Keratinocyte (primary cell): Measurements from ENCODE around the gene TCFL5. TPM values are rescaled to one million over a fixed set of nuclear protein-coding genes. Genes with fewer than 3 reads are reported as not detected.

Source experiments
- DNase-seq: peaks from one replicate; pipeline ENCODE4 v3.0.0-alpha.2; 2011; ENCODE audit warnings: low read depth, missing footprints, low spot score
- FAIRE-seq: peaks from 2 replicates; lab custom pipeline; 2011; peaks lifted over from hg19 to GRCh38; lab: Jason Lieb, UNC
- H2AFZ ChIP-seq: 2 replicates; pipeline ENCODE4 v1.6.0; 2012; ENCODE audit warnings: low read length, control low read depth, inconsistent platforms; ENCODE audit not compliant: control insufficient read depth
- H3K27ac ChIP-seq: 2 replicates; pipeline ENCODE4 v1.5.1; 2011; ENCODE audit warnings: low read length; ENCODE audit not compliant: control insufficient read depth, insufficient read depth
- H3K27me3 ChIP-seq: 3 replicates; pipeline ENCODE4 v1.6.0; 2011; ENCODE audit warnings: low read length; ENCODE audit not compliant: control insufficient read depth, insufficient read depth; ENCODE audit errors: extremely low read depth
- H3K36me3 ChIP-seq, 2 experiments: 2 replicates in 1 of 2; 3 replicates in 1 of 2; pipeline ENCODE4 v1.5.1; 2011; ENCODE audit warnings: low read length in 2 of 2, mild to moderate bottlenecking in 1 of 2; ENCODE audit not compliant: control insufficient read depth in 2 of 2, insufficient read depth in 2 of 2; ENCODE audit errors: extremely low read depth in 1 of 2
- H3K4me1 ChIP-seq: 3 replicates; pipeline ENCODE4 v1.5.1; 2011; ENCODE audit warnings: low read length; ENCODE audit not compliant: control insufficient read depth, insufficient read depth; ENCODE audit errors: extremely low read depth
- H3K4me2 ChIP-seq: 3 replicates; pipeline ENCODE4 v1.6.0; 2011; ENCODE audit warnings: low read depth, low read length; ENCODE audit not compliant: control insufficient read depth, insufficient read depth; ENCODE audit errors: extremely low read depth
- H3K4me3 ChIP-seq, 3 experiments: fragments of 200-600 bp in 1 of 3; sonication (generic) in 1 of 3; 2 replicates in 2 of 3; 3 replicates in 1 of 3; pipeline ENCODE4 v1.5.1; 2011 to 2016; ENCODE audit warnings: low read length in 3 of 3, mild to moderate bottlenecking in 3 of 3, control low read depth in 2 of 3, inconsistent platforms in 1 of 3, low read depth in 1 of 3, mixed read lengths in 1 of 3, mixed run types in 1 of 3, moderate library complexity in 1 of 3; ENCODE audit not compliant: control insufficient read depth in 2 of 3, insufficient read depth in 2 of 3; ENCODE audit errors: extremely low read depth in 1 of 3
- H3K79me2 ChIP-seq: 2 replicates; pipeline ENCODE4 v1.6.0; 2012; ENCODE audit warnings: low read length; ENCODE audit not compliant: control insufficient read depth, insufficient read depth
- H3K9ac ChIP-seq: 3 replicates; pipeline ENCODE4 v1.6.0; 2011; ENCODE audit warnings: low read length; ENCODE audit not compliant: control insufficient read depth, insufficient read depth; ENCODE audit errors: extremely low read depth
- H3K9me1 ChIP-seq: 3 replicates; pipeline ENCODE4 v1.6.0; 2011; ENCODE audit warnings: low read length; ENCODE audit not compliant: control insufficient read depth, insufficient read depth; ENCODE audit errors: extremely low read depth
- H3K9me3 ChIP-seq: 2 replicates; pipeline ENCODE4 v1.5.1; 2012; ENCODE audit warnings: low read depth, low read length; ENCODE audit not compliant: control insufficient read depth
- H4K20me1 ChIP-seq: 3 replicates; pipeline ENCODE4 v1.6.0; 2011; ENCODE audit warnings: low read length; ENCODE audit not compliant: control insufficient read depth, insufficient read depth; ENCODE audit errors: extremely low read depth
- EZH2 ChIP-seq: IDR thresholded peaks from one replicate; pipeline ENCODE4 v1.6.1; 2012; ENCODE audit warnings: inconsistent platforms, mild to moderate bottlenecking, low read length, moderate library complexity
- dilution Hi-C: fragments of 300-500 bp; cut with MboI; formaldehyde crosslinking; loops from one replicate; pipeline ENCODE4 v1.7.0; 2020; ENCODE audit warnings: low sequenced_read_pairs; ENCODE audit not compliant: extremely low pct_ligation_motif_present
- polyA plus RNA-seq, 5 experiments: library from polyadenylated mRNA; depleted of rRNA in 3 of 5; stranded (reverse) in 3 of 5; stranded (forward) in 1 of 5; unstranded in 1 of 5; fragments of >200 nt; gene quantifications; 1 replicate in 1 of 5; 2 replicates in 3 of 5; 3 replicates in 1 of 5; pipeline versions ENCODE4 v1.2.1 to v1.2.3, GENCODE V29; 2011 to 2012; ENCODE audit warnings: missing spikeins in 2 of 5, low read depth in 1 of 5, low replicate concordance in 1 of 5
- TF ChIP-seq, protein P1 (sequence below), 3 experiments: IDR thresholded peaks in 1 of 3; conservative IDR thresholded peaks in 1 of 3; optimal IDR thresholded peaks in 1 of 3; 2 replicates in 2 of 3; 3 replicates in 1 of 3; pipeline versions ENCODE3 to v1.5.1; 2011; ENCODE audit warnings: low read length in 3 of 3, mild to moderate bottlenecking in 3 of 3, moderate library complexity in 2 of 3, control low read depth in 1 of 3, inconsistent platforms in 1 of 3; ENCODE audit not compliant: insufficient read depth in 2 of 3; ENCODE audit errors: extremely low read depth in 1 of 3

The TCFL5 gene
- polyA plus RNA-seq, 1 donor (not counting 4 experiments of a cell fraction or from before 2014, with no cell fraction given), result 14.6 TPM

DNA sequence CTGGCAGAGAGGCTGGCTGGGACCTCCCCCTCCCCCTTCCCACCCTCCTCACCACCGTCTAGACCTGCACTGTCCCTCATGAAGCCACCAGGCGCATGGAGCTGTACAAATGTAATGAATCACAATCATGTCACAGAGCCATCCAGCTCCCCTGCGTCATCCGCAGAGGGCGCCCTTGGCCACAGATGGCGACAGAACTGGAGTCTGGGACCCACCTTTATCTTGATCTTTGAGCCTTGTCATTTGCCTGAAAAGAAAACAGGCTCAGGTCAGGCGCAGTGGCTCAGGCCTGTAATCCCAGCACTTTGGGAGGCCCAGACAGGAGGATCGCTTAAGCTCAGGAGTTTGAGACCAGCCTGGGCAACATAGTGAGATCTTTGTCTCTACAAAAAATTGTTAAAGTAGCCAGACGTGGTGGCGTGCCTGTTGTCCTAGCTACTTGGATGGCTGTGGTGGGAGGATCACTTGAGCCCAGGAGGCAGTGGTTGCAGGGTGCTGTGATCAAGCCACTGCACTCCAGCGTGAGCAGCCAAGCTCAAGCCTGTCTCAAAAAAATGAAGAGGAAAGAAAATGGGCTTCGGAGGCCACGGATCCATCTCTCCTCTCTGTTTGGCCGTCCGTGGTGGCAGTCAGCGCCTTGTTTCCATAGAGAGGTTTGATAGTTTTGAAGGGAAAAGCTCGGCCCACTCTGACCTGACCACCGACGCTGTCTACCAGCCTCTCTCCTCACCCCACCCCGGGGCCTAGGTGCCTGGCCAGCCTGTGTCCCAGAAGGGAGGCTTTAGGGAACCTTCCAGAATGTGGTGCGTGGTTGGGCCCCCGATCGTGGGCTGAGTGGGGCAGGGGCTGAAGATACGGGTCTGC lies 38.6 kb downstream of the TCFL5 start:
- H3K9me3 ChIP-seq, result no peaks in the 10 kb centered on the region
- peaks cover 14% of the 10 kb centered on the region for H3K27me3 ChIP-seq
- no peak overlapping the region for H2AFZ ChIP-seq
- H3K4me1 ChIP-seq, result peaks cover 12% of the 10 kb centered on the region
- H3K9me1 ChIP-seq, result no peaks in the 10 kb centered on the region
- dilution Hi-C loops, result no loop called here
- H4K20me1 ChIP-seq, result no peaks in the 10 kb centered on the region
- no peak for TF ChIP-seq EZH2
- TF ChIP-seq, protein P1, sequence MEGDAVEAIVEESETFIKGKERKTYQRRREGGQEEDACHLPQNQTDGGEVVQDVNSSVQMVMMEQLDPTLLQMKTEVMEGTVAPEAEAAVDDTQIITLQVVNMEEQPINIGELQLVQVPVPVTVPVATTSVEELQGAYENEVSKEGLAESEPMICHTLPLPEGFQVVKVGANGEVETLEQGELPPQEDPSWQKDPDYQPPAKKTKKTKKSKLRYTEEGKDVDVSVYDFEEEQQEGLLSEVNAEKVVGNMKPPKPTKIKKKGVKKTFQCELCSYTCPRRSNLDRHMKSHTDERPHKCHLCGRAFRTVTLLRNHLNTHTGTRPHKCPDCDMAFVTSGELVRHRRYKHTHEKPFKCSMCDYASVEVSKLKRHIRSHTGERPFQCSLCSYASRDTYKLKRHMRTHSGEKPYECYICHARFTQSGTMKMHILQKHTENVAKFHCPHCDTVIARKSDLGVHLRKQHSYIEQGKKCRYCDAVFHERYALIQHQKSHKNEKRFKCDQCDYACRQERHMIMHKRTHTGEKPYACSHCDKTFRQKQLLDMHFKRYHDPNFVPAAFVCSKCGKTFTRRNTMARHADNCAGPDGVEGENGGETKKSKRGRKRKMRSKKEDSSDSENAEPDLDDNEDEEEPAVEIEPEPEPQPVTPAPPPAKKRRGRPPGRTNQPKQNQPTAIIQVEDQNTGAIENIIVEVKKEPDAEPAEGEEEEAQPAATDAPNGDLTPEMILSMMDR (optimal IDR thresholded peaks at IDR 0.05 in 1 of 3, IDR thresholded peaks at IDR 0.05 in 1 of 3, conservative IDR thresholded peaks at IDR 0.05 in 1 of 3; ENCODE audit: extremely low read depth in 1 of 3, insufficient read depth in 2 of 3, low read length in 3 of 3), result peak; percentile 24 to 88 (median 55)
- no peak overlapping the region for H3K9ac ChIP-seq
- H3K27ac ChIP-seq, result no peak overlapping the region
- no peaks in the 10 kb centered on the region for H3K79me2 ChIP-seq
- DNase-seq (no peak), FAIRE-seq (no peak)
- H3K4me2 ChIP-seq, result no peak overlapping the region
- no peak overlapping the region for H3K4me3 ChIP-seq
- H3K36me3 ChIP-seq, result no peaks in the 10 kb centered on the region

DNA sequence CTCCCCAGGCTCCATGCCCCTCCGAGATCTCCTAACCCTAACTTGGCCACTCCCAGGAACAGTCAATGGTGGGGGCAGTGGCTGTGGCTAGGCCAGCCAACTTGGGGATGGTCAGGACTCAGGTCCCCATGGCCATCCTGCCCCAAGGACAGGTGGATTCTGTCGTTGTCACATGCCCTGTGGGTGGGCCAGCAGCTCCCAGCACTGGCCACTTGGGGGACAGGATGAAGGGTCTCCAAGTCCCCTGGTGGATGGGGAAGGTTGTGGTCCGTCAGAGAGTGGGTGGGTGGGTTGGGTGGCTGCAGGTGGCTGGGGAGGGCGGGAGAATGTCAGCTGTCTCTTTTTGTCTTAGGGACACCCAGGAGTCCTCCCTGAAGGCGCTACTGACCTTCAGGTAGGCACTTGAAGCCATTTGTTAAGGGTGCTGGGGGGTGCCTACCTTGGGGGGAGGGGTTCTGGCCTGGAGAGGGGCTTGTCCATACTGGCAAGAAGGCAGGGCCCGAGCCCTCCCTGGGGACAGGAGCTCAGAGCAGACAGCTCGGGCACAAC lies 39.3 kb downstream of the TCFL5 start:
- dilution Hi-C loops, result no loop called here
- Histone ChIP-seq H3K4me3 (no peak overlapping the region), H3K9me1 (no peaks in the 10 kb centered on the region), H3K4me1 (peaks cover 15% of the 10 kb centered on the region), H3K36me3 (no peaks in the 10 kb centered on the region), H3K9ac (no peak overlapping the region), H4K20me1 (no peaks in the 10 kb centered on the region), H3K27ac (no peak overlapping the region), H3K9me3 (no peaks in the 10 kb centered on the region), H3K79me2 (no peaks in the 10 kb centered on the region), H3K4me2 (no peak overlapping the region), H2AFZ (no peak overlapping the region), H3K27me3 (peaks cover 21% of the 10 kb centered on the region)
- no peak for TF ChIP-seq EZH2
- TF ChIP-seq, protein P1 (optimal IDR thresholded peaks at IDR 0.05 in 1 of 3, IDR thresholded peaks at IDR 0.05 in 1 of 3, conservative IDR thresholded peaks at IDR 0.05 in 1 of 3; ENCODE audit: extremely low read depth in 1 of 3, insufficient read depth in 2 of 3, low read length in 3 of 3), result no peak
- FAIRE-seq (no peak), DNase-seq (no peak)
